Measurements from ENCODE around the gene SGK2. TPM values are rescaled to one million over a fixed set of nuclear protein-coding genes. Genes with fewer than 3 reads are reported as not detected.

The SGK2 gene
- total RNA-seq, 2 experiments from 2014 or later, result 0.10 TPM; not detected in 1

DNA sequence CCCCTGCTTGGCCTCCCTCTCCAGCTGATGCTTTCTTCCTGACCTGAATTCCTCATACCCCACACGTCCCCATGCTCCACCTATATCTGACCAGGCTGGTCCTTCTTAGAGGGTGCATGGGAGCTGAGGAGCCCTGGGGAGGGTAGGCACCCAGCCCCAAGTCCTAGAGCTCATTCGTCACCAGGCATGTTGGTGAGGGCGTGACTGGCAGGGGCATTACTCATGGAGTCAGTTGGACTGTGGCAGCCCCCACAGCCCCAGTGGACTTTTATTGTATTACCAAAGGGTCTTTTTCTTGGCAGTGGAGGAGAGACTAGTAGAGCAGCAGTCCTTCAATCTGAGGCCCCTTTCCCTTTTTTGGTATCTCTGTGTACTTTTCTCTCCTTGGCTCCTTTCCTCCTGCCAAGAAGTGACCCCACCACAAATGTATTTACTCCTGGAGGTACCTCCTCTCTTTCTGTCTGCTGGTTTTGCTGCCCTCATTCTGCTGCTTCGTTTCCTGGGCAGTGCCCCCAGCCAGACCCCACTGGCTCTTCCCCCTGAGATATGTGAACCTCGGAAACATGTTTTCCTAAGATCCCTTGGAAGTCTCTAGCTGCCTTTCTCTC lies 10.4 kb upstream of the SGK2 start:
- H3K27me3 Mint-ChIP-seq (ENCODE audit: low read depth), result no peaks in the 10 kb centered on the region
- no peak overlapping the region for H3K4me3 Mint-ChIP-seq
- ChIA-PET POLR2A (no interaction called here), CTCF (no interaction called here)
- H3K36me3 Mint-ChIP-seq (ENCODE audit: low read depth), result peaks cover 2% of the 10 kb centered on the region
- ATAC-seq (no peak), DNase-seq (no peak)
- no peaks in the 10 kb centered on the region for H3K4me1 Mint-ChIP-seq (ENCODE audit: low read depth)
- H3K9me3 Mint-ChIP-seq (ENCODE audit: insufficient read depth), result no peaks in the 10 kb centered on the region
- H3K27ac Mint-ChIP-seq, result no peak overlapping the region

DNA sequence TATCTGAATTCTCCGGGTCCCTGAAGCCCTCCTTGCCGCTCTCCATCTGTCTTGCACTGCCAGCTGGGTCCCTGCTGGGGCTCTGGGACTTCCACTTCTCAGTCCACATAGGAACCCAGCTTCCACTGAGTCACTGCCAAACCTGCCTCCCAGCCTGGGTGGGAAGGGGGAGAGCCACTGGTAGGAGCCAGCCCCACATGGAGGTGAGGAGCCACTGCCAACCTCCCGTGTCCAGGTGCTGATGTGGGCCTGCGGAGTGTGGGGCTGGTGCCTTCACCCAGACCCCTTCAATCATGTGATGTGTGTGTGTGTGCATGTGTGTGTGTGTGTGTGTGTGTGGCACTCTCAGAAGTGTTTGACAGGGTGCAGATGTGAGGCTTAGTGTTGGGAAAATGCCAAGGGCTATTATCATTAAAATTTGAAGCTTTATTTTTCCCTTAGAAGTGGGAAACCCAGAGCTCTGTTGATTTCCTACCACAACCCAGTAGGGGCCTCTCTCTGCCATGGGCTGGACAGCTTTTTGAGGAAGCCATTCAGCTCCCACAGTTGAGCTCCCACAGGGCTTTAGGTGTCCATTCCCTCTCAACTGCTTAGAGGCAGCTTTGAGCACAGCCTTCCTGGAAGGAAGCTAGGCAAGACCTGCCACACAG lies 9.3 kb upstream of the SGK2 start:
- Mint-ChIP-seq H3K27me3 (ENCODE audit: low read depth) (peaks cover 3% of the 10 kb centered on the region), H3K4me1 (ENCODE audit: low read depth) (no peaks in the 10 kb centered on the region), H3K36me3 (ENCODE audit: low read depth) (peaks cover 2% of the 10 kb centered on the region), H3K9me3 (ENCODE audit: insufficient read depth) (no peaks in the 10 kb centered on the region), H3K27ac (no peak overlapping the region), H3K4me3 (no peak overlapping the region)
- no peak for DNase-seq
- ChIA-PET CTCF (interaction anchor here (1.2 kb wide), 1 partner anchor 11 kb away, joined by 7 read pairs; no protein-coding TSS in a partner anchor), POLR2A (no interaction called here)
- ATAC-seq, result no peak

DNA sequence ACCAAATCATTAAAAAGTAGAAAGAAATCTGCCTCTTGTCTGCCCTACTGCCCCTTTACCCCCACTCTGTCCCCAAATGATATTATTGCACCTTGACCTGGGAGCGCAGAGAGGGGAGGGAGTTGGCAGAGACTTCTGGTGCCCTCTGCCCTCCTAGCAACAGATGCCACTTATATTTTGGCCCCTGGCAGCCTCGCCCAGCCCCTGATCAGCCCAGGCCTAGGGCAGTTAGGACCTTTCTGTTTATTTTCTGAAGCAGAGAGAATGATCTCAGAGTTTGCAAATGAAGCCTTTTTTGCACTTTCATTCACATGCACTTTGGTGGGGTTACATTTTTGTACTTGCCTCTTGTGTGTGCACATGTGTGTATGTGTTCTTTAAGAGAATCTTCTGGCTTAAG lies 8.4 kb upstream of the SGK2 start:
- Mint-ChIP-seq H3K36me3 (ENCODE audit: low read depth) (peaks cover 2% of the 10 kb centered on the region), H3K27me3 (ENCODE audit: low read depth) (peaks cover 3% of the 10 kb centered on the region), H3K27ac (no peak overlapping the region), H3K4me1 (ENCODE audit: low read depth) (no peaks in the 10 kb centered on the region), H3K4me3 (no peak overlapping the region), H3K9me3 (ENCODE audit: insufficient read depth) (no peaks in the 10 kb centered on the region)
- no peak for DNase-seq
- CTCF ChIA-PET, result interaction anchor here (1.2 kb wide), 1 partner anchor 12 kb away, joined by 7 read pairs; no protein-coding TSS in a partner anchor
- POLR2A ChIA-PET, result no interaction called here
- ATAC-seq, result no peak

DNA sequence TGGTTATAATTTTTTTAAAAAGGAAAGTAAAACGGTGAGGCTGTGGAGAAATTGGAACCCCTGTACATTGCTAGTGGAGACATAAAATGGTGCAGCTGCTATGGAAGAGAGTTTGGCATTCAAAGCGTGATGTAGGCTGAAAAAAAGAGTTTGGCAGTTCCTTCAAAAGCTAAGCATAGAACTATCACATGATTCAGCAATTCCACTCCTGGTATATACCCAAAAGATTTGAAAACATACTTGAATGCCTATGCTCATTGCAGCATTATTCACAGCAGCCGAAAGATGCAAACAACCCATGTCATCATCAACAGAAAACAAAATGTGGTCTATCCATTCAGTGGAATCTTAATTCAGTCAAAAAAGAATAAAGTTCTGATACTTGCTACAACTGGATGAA lies 4.5 kb upstream of the SGK2 start:
- H3K36me3 Mint-ChIP-seq (ENCODE audit: low read depth), result no peaks in the 10 kb centered on the region
- ATAC-seq (no peak), DNase-seq (no peak)
- CTCF ChIA-PET, result no interaction called here
- H3K9me3 Mint-ChIP-seq (ENCODE audit: insufficient read depth), result no peaks in the 10 kb centered on the region
- POLR2A ChIA-PET, result no interaction called here
- H3K4me3 Mint-ChIP-seq, result no peak overlapping the region
- H3K4me1 Mint-ChIP-seq (ENCODE audit: low read depth), result no peaks in the 10 kb centered on the region
- no peak overlapping the region for H3K27ac Mint-ChIP-seq
- H3K27me3 Mint-ChIP-seq (ENCODE audit: low read depth), result peaks cover 3% of the 10 kb centered on the region

DNA sequence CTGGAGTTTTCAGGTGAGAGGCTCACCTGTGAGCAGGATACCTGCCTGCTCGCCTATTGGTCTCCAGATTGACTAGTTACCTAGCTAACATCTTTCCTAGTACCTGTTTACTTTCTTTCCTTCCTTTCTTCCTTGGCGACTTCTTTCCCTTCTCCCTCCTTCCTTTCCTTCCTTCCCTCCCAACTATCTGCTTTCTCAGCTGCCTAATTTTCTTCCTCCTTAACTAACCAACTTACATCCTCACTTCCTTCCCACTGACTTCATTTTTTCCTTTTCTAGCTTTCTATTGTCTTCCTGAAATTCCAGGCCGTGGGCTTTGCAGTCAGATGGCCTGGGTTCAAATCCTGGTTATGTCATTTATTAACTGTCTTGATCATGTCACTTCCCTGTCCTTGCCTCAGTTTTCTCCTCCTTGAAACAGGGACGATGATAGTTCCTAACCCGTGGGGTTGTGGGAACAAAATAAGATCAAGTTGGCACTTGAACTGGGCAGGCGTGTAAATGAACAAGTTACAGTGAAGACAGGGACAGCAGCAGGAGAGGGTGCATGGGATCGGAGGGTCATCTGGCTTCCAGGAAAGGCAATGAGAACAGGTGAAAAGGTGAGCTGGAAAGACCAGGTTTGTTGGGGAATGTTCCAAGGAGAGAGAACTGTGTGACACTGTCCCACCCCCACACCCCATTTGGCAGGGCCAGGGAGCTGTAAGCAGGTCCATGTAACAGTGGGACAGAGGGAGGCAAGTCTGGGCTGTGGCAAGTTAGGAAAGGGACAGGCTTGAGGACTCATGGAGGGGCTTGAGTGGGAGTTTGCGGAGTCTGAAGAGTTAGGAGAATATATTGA lies 540 bp downstream of the SGK2 start:
- ChIA-PET POLR2A (no interaction called here), CTCF (interaction anchor here (1.0 to 1.1 kb wide), 2 partner anchors 8 to 21 kb away, joined by 3 to 7 read pairs; no protein-coding TSS in a partner anchor)
- H3K4me1 Mint-ChIP-seq (ENCODE audit: low read depth), result no peaks in the 10 kb centered on the region
- H3K9me3 Mint-ChIP-seq (ENCODE audit: insufficient read depth), result no peaks in the 10 kb centered on the region
- no peak for ATAC-seq
- no peak overlapping the region for H3K4me3 Mint-ChIP-seq
- H3K27ac Mint-ChIP-seq, result no peak overlapping the region
- H3K36me3 Mint-ChIP-seq (ENCODE audit: low read depth), result no peaks in the 10 kb centered on the region
- peaks cover 4% of the 10 kb centered on the region for H3K27me3 Mint-ChIP-seq (ENCODE audit: low read depth)
- DNase-seq, result no peak

DNA sequence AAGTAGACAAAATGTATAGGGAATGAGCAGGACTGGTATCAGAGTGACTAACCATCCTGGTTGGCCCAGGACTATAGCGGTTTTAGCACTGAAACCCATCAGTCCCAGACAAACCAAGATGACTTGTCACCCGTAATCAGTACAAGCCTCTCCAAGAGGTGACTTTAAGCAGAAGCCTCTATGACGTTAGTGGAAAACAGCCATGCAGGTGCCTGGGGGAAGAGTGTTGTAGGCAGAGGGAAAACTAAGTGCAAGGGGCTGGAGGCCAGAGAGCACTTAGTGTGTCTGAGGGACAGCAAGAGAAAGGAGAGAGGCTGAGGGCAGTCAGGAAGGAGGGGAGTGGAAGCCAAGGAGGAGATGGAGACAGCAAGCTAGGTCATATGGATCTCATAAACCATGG lies 2.1 kb downstream of the SGK2 start:
- Mint-ChIP-seq H3K9me3 (ENCODE audit: insufficient read depth) (no peaks in the 10 kb centered on the region), H3K36me3 (ENCODE audit: low read depth) (no peaks in the 10 kb centered on the region), H3K4me1 (ENCODE audit: low read depth) (no peaks in the 10 kb centered on the region), H3K27me3 (ENCODE audit: low read depth) (peaks cover 2% of the 10 kb centered on the region), H3K4me3 (no peak overlapping the region), H3K27ac (no peak overlapping the region)
- ATAC-seq (no peak), DNase-seq (no peak)
- POLR2A ChIA-PET, result no interaction called here
- CTCF ChIA-PET, result no interaction called here

DNA sequence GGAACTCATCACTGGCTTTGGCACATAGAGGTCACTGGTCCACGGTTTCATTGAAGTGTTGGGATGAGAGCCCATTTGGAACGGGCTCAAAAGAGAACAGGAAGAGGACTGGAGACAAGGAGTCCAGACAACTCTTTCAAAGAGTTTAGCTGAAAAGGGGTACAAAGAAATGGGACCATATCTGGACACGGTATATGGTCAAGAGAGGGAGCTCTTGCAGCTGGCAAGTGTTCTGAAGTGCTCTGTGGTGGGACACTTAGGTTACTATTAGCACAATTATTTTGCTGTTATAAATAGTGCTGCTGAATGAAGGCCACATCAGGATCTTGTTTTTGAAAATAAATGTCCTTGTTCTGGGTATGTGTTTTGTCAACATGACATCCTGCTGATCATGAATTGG lies 4.6 kb downstream of the SGK2 start:
- peaks cover 2% of the 10 kb centered on the region for H3K27me3 Mint-ChIP-seq (ENCODE audit: low read depth)
- no peaks in the 10 kb centered on the region for H3K36me3 Mint-ChIP-seq (ENCODE audit: low read depth)
- CTCF ChIA-PET, result no interaction called here
- H3K9me3 Mint-ChIP-seq (ENCODE audit: insufficient read depth), result no peaks in the 10 kb centered on the region
- no peak overlapping the region for H3K4me3 Mint-ChIP-seq
- ATAC-seq (no peak), DNase-seq (no peak)
- H3K27ac Mint-ChIP-seq, result no peak overlapping the region
- POLR2A ChIA-PET, result no interaction called here
- H3K4me1 Mint-ChIP-seq (ENCODE audit: low read depth), result no peaks in the 10 kb centered on the region

DNA sequence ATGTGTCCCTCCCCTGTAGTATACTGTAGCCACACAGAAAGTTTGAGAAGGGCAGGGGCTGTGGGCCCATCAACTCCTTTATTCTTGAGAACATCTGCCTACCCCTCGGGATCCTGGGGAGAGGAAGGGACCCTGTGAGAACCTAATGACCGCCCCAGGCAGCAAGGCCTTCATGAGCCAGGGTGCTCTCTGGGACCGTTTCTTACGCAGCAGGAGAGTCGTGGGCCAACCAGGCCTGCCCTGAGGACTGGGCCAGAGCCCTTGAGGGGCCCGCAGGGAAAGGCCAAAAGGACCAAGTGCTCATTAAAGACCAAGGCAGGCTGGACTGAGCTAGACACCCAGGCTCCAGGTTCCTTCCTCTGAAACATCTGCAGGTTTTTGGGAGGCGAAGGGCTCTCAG lies 5.2 kb downstream of the SGK2 start:
- ChIA-PET POLR2A (no interaction called here), CTCF (no interaction called here)
- Mint-ChIP-seq H3K27me3 (ENCODE audit: low read depth) (peaks cover 2% of the 10 kb centered on the region), H3K4me3 (no peak overlapping the region), H3K27ac (no peak overlapping the region), H3K4me1 (ENCODE audit: low read depth) (no peaks in the 10 kb centered on the region), H3K36me3 (ENCODE audit: low read depth) (no peaks in the 10 kb centered on the region), H3K9me3 (ENCODE audit: insufficient read depth) (no peaks in the 10 kb centered on the region)
- DNase-seq, result no peak
- ATAC-seq, result no peak

DNA sequence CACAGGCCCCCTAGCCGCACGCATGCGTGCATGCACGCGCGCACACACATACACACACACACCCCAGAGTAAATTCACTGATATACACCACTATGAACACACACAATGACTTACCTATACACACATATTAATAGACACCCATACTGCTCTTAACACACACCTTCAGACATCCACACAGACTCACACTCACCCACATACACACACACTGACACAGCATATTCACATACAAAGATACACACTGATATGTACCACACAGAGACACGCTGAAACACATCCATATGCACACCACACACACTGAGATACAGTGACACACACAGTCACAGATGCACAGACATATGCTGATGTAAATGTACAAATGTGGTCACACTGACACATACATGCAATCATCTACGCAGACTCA lies 5.6 kb downstream of the SGK2 start:
- ChIA-PET POLR2A (no interaction called here), CTCF (no interaction called here)
- ATAC-seq (no peak), DNase-seq (no peak)
- Mint-ChIP-seq H3K4me3 (no peak overlapping the region), H3K27me3 (ENCODE audit: low read depth) (peaks cover 2% of the 10 kb centered on the region), H3K9me3 (ENCODE audit: insufficient read depth) (no peaks in the 10 kb centered on the region), H3K36me3 (ENCODE audit: low read depth) (no peaks in the 10 kb centered on the region), H3K27ac (no peak overlapping the region), H3K4me1 (ENCODE audit: low read depth) (no peaks in the 10 kb centered on the region)

DNA sequence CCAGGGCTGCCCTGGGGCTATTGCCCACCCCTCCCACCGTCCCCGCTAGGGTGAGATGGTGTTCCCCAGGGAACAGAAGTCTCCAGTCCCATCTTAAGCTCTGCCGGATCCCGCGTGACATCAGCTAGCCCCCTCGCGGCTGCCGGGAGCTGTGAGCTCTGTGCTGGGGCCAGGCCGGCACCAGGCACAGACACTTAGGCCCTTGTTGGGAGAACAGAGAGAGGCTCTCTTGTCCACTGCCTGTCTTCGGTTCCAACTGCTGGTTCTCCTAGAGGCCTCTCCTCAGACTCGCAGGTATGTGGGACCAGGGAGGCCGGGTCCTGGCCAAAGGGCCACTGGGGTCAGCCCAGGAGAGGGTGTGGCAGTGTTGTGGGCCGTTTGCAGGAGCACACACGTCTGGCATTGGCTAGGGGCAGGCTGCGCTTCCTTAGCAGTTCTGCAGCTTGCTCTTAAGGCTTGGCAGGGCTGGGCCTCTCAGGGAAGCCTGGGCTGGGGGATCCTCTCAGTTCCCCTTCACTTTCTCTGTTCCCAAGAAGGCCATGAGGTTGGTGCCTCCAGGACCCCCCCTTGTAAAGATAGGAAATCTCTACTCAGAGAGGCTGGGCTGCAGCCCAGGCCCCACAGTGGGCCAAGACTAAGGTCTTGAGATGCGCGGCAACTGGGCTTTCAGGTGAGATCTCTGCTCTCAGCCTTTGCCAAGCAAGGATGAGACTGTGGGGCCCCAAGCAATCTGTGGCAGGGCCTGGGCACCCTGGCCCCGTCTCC lies 6.3 kb downstream of the SGK2 start:
- Mint-ChIP-seq H3K4me3 (no peak overlapping the region), H3K27ac (no peak overlapping the region), H3K36me3 (ENCODE audit: low read depth) (no peaks in the 10 kb centered on the region), H3K9me3 (ENCODE audit: insufficient read depth) (no peaks in the 10 kb centered on the region), H3K27me3 (ENCODE audit: low read depth) (peaks cover 2% of the 10 kb centered on the region), H3K4me1 (ENCODE audit: low read depth) (no peaks in the 10 kb centered on the region)
- ChIA-PET POLR2A (no interaction called here), CTCF (no interaction called here)
- ATAC-seq (no peak), DNase-seq (no peak)

DNA sequence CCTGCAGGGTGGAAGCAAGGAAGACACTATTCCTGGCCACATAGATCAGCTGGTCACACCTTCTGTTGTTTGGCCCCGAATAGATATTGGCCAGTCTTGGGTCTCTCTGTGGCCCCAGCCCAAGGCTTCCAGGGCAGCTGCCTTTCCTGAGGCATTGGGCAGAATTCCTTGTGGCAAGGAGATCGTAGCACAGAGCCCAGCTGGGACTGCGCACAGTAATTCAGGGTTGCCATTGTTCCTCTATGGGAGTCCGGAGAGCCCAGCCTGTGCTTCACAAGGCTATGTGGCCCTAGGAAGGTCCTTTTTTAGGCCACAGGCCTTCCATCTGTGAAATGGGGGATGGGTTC lies 6.9 kb downstream of the SGK2 start:
- ATAC-seq, result no peak
- ChIA-PET POLR2A (no interaction called here), CTCF (no interaction called here)
- H3K36me3 Mint-ChIP-seq (ENCODE audit: low read depth), result no peaks in the 10 kb centered on the region
- H3K4me3 Mint-ChIP-seq, result no peak overlapping the region
- no peak for DNase-seq
- H3K27ac Mint-ChIP-seq, result no peak overlapping the region
- no peaks in the 10 kb centered on the region for H3K4me1 Mint-ChIP-seq (ENCODE audit: low read depth)
- peaks cover 2% of the 10 kb centered on the region for H3K27me3 Mint-ChIP-seq (ENCODE audit: low read depth)
- no peaks in the 10 kb centered on the region for H3K9me3 Mint-ChIP-seq (ENCODE audit: insufficient read depth)

DNA sequence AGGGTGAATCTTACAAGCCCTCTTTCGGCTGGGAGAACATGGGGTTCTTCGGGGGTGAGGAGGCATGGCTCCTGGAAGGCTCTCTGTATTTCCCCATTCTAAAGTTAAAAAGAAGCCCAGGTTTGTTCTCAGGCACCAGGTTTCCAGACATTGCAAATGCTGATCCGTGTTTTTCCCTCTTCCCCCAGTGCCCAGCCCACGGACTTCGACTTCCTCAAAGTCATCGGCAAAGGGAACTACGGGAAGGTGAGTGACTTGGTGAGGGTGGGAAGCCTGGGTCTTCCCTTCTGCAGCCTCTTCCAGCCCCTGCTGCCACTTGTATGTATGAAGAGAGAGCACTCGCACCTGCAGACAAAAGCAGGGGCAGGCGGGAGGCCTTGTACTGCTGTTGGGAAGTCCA lies 8.7 kb downstream of the SGK2 start:
- H3K4me1 Mint-ChIP-seq (ENCODE audit: low read depth), result no peaks in the 10 kb centered on the region
- ATAC-seq (no peak), DNase-seq (no peak)
- H3K9me3 Mint-ChIP-seq (ENCODE audit: insufficient read depth), result no peaks in the 10 kb centered on the region
- ChIA-PET CTCF (interaction anchor here (1.0 kb wide), 1 partner anchor 8 kb away, joined by 3 read pairs; the partner anchor contains the start of gene SGK2), POLR2A (no interaction called here)
- no peak overlapping the region for H3K27ac Mint-ChIP-seq
- no peak overlapping the region for H3K4me3 Mint-ChIP-seq
- H3K36me3 Mint-ChIP-seq (ENCODE audit: low read depth), result no peaks in the 10 kb centered on the region
- H3K27me3 Mint-ChIP-seq (ENCODE audit: low read depth), result no peaks in the 10 kb centered on the region
